ENCODE data around the gene MIDN.

- TF ChIP-seq POLR2A (IDR thresholded peaks at IDR 0.05) (no peak), EP300 (IDR thresholded peaks at IDR 0.05) (no peak), CTCF (IDR thresholded peaks at IDR 0.05) (no peak)
Observed at GRCh38 chr19:1282588-1283206, 34.3 kb downstream of the MIDN start.
